ENCODE data around the gene ZNF57. TPM values are rescaled to one million over a fixed set of nuclear protein-coding genes. Genes with fewer than 3 reads are reported as not detected.

The ZNF57 gene
- total and polyA plus RNA-seq, 9 of the 15 experiments (the other 6 are each of a cell fraction or from before 2014, with no cell fraction given) = 3.9 to 13.5 (median 7.8) TPM

GRCh38 chr19:2900296-2901252 is at the start of gene ZNF57 (continued):
- TF ChIP-seq GTF3C2 (IDR thresholded peaks at IDR 0.05; ENCODE audit: borderline replicate concordance, extremely low read depth, insufficient read length) = no peak
- TF ChIP-seq YBX1 (IDR thresholded peaks at IDR 0.05) = no peak
- no peak for TF ChIP-seq RAD51 (IDR thresholded peaks at IDR 0.05; ENCODE audit: borderline replicate concordance, low read depth)
- no peak for TF ChIP-seq ZMIZ1 (IDR thresholded peaks at IDR 0.05; ENCODE audit: low read depth in 2 of 2, low read length in 2 of 2)
- TF ChIP-seq THAP7 (CRISPR knock-in tag; IDR thresholded peaks at IDR 0.05) = 0 out of 2 replicates have a peak, but pooled peaks have one; percentile 64
- no peak for TF ChIP-seq CHD1 (IDR thresholded peaks at IDR 0.05; ENCODE audit: low read length)
- TF ChIP-seq HMBOX1 (IDR thresholded peaks at IDR 0.05) = no peak
- TF ChIP-seq MEF2D (tag; conservative IDR thresholded peaks at IDR 0.05; ENCODE audit: low read depth) = no peak
- no peak for TF ChIP-seq RNF219 (CRISPR knock-in tag; IDR thresholded peaks at IDR 0.05)
- TF ChIP-seq TAF1 (IDR thresholded peaks at IDR 0.05; ENCODE audit: control insufficient read depth, extremely low read depth, insufficient read depth, low read length, severe bottlenecking) = peak; percentile 33
- TF ChIP-seq USF1 (CRISPR knock-in tag; IDR thresholded peaks at IDR 0.05) = peak; percentile 47
- TF ChIP-seq EHMT2 (IDR thresholded peaks at IDR 0.05) = no peak
- no peak for TF ChIP-seq ZNF174 (CRISPR knock-in tag; IDR thresholded peaks at IDR 0.05)
- TF ChIP-seq SRSF3 (IDR thresholded peaks at IDR 0.05; ENCODE audit: insufficient read depth, low read length) = no peak

Measured in K562 (cell line).